Measurements from ENCODE around the gene PRAC2. TPM values are rescaled to one million over a fixed set of nuclear protein-coding genes. Genes with fewer than 3 reads are reported as not detected.

The PRAC2 gene
- total and polyA plus RNA-seq, 3 donors from 2014 or later, result 0.86 to 3.2 (median 2.6) TPM

GRCh38 chr17:48734333-48735061 is 11.5 kb downstream of the PRAC2 start:
- intact Hi-C loops (cut with DNase I; ENCODE audit: low total_unique reads), result no loop called here
- H3K9me3 ChIP-seq, result no peaks in the 10 kb centered on the region
- WGBS, 2 donors, result 7 to 15% methylated on average over 14 of the region's 14 CpGs
- TF ChIP-seq CTCF (IDR thresholded peaks at IDR 0.05), result no peak
- no peak for TF ChIP-seq POLR2A (IDR thresholded peaks at IDR 0.05)
- no peak for DNase-seq
- H3K4me1 ChIP-seq, result no peaks in the 10 kb centered on the region
- no peaks in the 10 kb centered on the region for H3K36me3 ChIP-seq (ENCODE audit: low read depth, missing control alignments)
- no peak overlapping the region for H3K27ac ChIP-seq
- peaks cover 6% of the 10 kb centered on the region for H3K27me3 ChIP-seq
- no peak overlapping the region for H3K4me3 ChIP-seq

- Histone ChIP-seq H3K27me3 (peaks cover 11% of the 10 kb centered on the region), H3K36me3 (ENCODE audit: low read depth, missing control alignments) (no peaks in the 10 kb centered on the region), H3K9me3 (no peaks in the 10 kb centered on the region), H3K4me3 (no peak overlapping the region), H3K27ac (no peak overlapping the region), H3K4me1 (no peaks in the 10 kb centered on the region)
- intact Hi-C loops (cut with DNase I; ENCODE audit: low total_unique reads), result no loop called here
- TF ChIP-seq POLR2A (IDR thresholded peaks at IDR 0.05) (no peak), CTCF (IDR thresholded peaks at IDR 0.05) (no peak)
- 10 to 13% methylated on average over 7 of the region's 7 CpGs for WGBS, 2 donors
- no peak for DNase-seq
These were observed 12.0 kb downstream of the PRAC2 start for GRCh38 chr17:48735062-48735351.

GRCh38 chr17:48737330-48738043 is 14.5 kb downstream of the PRAC2 start:
- Histone ChIP-seq H3K27ac (no peak overlapping the region), H3K36me3 (ENCODE audit: low read depth, missing control alignments) (no peaks in the 10 kb centered on the region), H3K27me3 (peaks cover 11% of the 10 kb centered on the region), H3K4me3 (no peak overlapping the region), H3K9me3 (no peaks in the 10 kb centered on the region), H3K4me1 (no peaks in the 10 kb centered on the region)
- TF ChIP-seq CTCF (IDR thresholded peaks at IDR 0.05), result no peak
- no peak for TF ChIP-seq POLR2A (IDR thresholded peaks at IDR 0.05)
- 60 to 71% methylated on average over 4 of the region's 4 CpGs for WGBS, 2 donors
- intact Hi-C loops (cut with DNase I; ENCODE audit: low total_unique reads), result no loop called here
- DNase-seq, result no peak

GRCh38 chr17:48738424-48738802 is 15.4 kb downstream of the PRAC2 start:
- Histone ChIP-seq H3K27me3 (peaks cover 4% of the 10 kb centered on the region), H3K36me3 (ENCODE audit: low read depth, missing control alignments) (no peaks in the 10 kb centered on the region), H3K27ac (no peak overlapping the region), H3K9me3 (no peaks in the 10 kb centered on the region), H3K4me1 (no peaks in the 10 kb centered on the region), H3K4me3 (no peak overlapping the region)
- intact Hi-C loops (cut with DNase I; ENCODE audit: low total_unique reads), result no loop called here
- DNase-seq, result no peak
- TF ChIP-seq CTCF (IDR thresholded peaks at IDR 0.05), result no peak
- TF ChIP-seq POLR2A (IDR thresholded peaks at IDR 0.05), result no peak
- WGBS, 2 donors, result 3 to 5% methylated on average over 11 of the region's 11 CpGs
